Prostate gland (tissue), 2 donors: Measurements from ENCODE around the gene KRTAP29-1. TPM values are rescaled to one million over a fixed set of nuclear protein-coding genes. Genes with fewer than 3 reads are reported as not detected.

ENCODE experiments used
- DNase-seq: peaks from one replicate; pipeline ENCODE4 v3.0.0-alpha.2; 2019; ENCODE audit warnings: low spot score
- H3K27ac ChIP-seq, 2 donors: fragments of 200-600 bp; sonication (generic); 2 replicates each; pipeline ENCODE4 v1.5.1; 2017 to 2019
- H3K27me3 ChIP-seq: fragments of 200-600 bp; sonication (generic); replicated peaks from 2 replicates; pipeline ENCODE4 v1.5.1; 2019; ENCODE audit not compliant: insufficient read depth
- H3K36me3 ChIP-seq, 2 donors: fragments of 200-600 bp; sonication (generic); 1 replicate in 1 of 2; 2 replicates in 1 of 2; pipeline versions ENCODE4 v1.5.1 to v1.8.1; 2017 to 2019
- H3K4me1 ChIP-seq: fragments of 200-600 bp; sonication (generic); replicated peaks from 2 replicates; pipeline ENCODE4 v1.5.1; 2019
- H3K4me3 ChIP-seq, 2 donors: fragments of 200-600 bp; sonication (generic); 2 replicates each; pipeline ENCODE4 v1.5.1; 2017 to 2019
- H3K9me3 ChIP-seq: fragments of 200-600 bp; sonication (generic); 2 replicates; pipeline ENCODE4 v1.5.1; 2017
- POLR2A ChIP-seq: fragments of 450-650 bp; IDR thresholded peaks from one replicate; pipeline ENCODE4 v1.6.1; 2016; ENCODE audit warnings: antibody characterized with exemption, mild to moderate bottlenecking
- POLR2AphosphoS5 ChIP-seq: sonication (generic); formaldehyde crosslinking; IDR thresholded peaks from one replicate; pipeline ENCODE4 v1.6.1; 2017; ENCODE audit warnings: antibody characterized with exemption
- WGBS: methylation state at CpG from one replicate; pipeline ENCODE4 v1.1.5; 2018; 5-methylcytosine and 5-hydroxymethylcytosine counted together
- intact Hi-C: fragments of 100-400 bp; cut with DNase I; formaldehyde crosslinking; loops from one replicate; pipeline ENCODE4 v1.14.2; 2022
- total RNA-seq, 2 donors: library from RNA; depleted of rRNA; stranded (reverse); fragments of >200 nt; gene quantifications; one replicate each; pipeline ENCODE4 v1.1.0, GENCODE V29; 2016
- TF ChIP-seq, protein P1 (sequence below), 4 experiments: fragments of 200-600 bp in 2 of 4; fragments of 450-650 bp in 2 of 4; sonication (generic) in 2 of 4; IDR thresholded peaks; 1 replicate in 3 of 4; 2 replicates in 1 of 4; pipeline ENCODE4 v1.5.1; 2016 to 2019; ENCODE audit warnings: antibody characterized with exemption in 4 of 4, mild to moderate bottlenecking in 2 of 4, moderate library complexity in 2 of 4

Gene KRTAP29-1
- total RNA-seq, 2 donors from 2014 or later: not detected

DNA sequence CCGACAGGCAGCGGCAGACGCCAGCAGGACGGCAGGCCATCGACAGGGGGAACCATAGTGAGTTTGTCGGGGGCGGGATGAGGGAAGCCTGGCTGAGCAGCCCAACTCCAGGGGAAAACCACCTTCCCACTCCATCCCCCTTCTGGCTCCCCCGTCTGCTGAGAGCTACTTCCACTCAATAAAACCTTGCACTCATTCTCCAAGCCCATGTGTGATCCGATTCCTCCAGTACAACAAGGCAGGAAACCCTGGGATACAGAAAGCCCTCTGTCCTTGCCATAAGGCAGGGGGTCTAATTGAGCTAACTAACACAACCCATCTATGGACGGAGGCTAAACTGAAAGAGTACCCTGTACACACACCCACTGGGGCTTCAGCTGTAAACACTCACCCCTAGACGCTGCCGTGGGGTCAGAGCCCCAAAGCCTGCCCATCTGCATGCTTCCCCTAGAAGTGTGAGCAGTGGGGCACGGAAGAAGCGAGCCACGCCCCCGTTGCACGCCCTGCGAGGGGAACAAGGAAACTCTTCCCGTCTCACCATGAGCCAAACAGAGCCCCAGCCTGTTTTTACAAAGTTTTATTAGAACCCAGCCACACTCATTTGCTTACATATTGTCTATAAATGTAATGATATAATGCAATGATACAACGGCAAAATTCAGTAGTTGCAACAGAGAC is 4.1 kb downstream of the KRTAP29-1 start:
- intact Hi-C loops: no loop called here
- Histone ChIP-seq H3K9me3 (no peaks in the 10 kb centered on the region), H3K36me3 (no peaks in the 10 kb centered on the region), H3K4me3 (no peak overlapping the region), H3K4me1 (no peaks in the 10 kb centered on the region), H3K27me3 (no peaks in the 10 kb centered on the region), H3K27ac (no peak overlapping the region)
- 80% methylated on average over 20 of the region's 20 CpGs for WGBS
- no peak for DNase-seq
- TF ChIP-seq, protein P1, sequence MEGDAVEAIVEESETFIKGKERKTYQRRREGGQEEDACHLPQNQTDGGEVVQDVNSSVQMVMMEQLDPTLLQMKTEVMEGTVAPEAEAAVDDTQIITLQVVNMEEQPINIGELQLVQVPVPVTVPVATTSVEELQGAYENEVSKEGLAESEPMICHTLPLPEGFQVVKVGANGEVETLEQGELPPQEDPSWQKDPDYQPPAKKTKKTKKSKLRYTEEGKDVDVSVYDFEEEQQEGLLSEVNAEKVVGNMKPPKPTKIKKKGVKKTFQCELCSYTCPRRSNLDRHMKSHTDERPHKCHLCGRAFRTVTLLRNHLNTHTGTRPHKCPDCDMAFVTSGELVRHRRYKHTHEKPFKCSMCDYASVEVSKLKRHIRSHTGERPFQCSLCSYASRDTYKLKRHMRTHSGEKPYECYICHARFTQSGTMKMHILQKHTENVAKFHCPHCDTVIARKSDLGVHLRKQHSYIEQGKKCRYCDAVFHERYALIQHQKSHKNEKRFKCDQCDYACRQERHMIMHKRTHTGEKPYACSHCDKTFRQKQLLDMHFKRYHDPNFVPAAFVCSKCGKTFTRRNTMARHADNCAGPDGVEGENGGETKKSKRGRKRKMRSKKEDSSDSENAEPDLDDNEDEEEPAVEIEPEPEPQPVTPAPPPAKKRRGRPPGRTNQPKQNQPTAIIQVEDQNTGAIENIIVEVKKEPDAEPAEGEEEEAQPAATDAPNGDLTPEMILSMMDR (IDR thresholded peaks at IDR 0.05): no peak
- no peak for TF ChIP-seq POLR2A
- TF ChIP-seq POLR2AphosphoS5: no peak

DNA sequence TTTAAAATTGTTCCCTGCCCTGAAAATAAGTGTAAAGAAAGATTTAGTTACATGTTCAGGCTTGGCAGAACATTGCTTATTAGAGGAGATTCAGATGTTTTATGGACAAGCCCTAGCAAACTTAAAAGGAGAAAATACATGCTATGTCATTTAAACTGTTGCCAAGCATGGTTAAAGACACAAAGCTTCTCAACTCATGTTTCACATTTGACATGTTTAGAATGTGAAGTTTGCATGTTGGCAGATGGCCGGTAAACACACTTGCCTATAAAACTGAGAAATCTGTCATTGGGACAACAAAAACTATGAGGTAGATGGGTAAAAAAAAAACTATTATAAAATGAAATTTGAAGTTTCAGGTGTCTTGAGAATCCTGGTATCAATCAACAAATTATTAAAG is 5.8 kb downstream of the KRTAP29-1 start:
- no peak for DNase-seq
- intact Hi-C loops: no loop called here
- H3K27me3 ChIP-seq: peaks cover 2% of the 10 kb centered on the region
- WGBS: 8% methylated on average over 1 of the region's 1 CpG
- TF ChIP-seq POLR2AphosphoS5: no peak
- TF ChIP-seq, protein P1 (IDR thresholded peaks at IDR 0.05): no peak
- no peak for TF ChIP-seq POLR2A
- no peak overlapping the region for H3K27ac ChIP-seq
- no peak overlapping the region for H3K4me3 ChIP-seq
- no peaks in the 10 kb centered on the region for H3K9me3 ChIP-seq
- no peaks in the 10 kb centered on the region for H3K36me3 ChIP-seq
- no peaks in the 10 kb centered on the region for H3K4me1 ChIP-seq

DNA sequence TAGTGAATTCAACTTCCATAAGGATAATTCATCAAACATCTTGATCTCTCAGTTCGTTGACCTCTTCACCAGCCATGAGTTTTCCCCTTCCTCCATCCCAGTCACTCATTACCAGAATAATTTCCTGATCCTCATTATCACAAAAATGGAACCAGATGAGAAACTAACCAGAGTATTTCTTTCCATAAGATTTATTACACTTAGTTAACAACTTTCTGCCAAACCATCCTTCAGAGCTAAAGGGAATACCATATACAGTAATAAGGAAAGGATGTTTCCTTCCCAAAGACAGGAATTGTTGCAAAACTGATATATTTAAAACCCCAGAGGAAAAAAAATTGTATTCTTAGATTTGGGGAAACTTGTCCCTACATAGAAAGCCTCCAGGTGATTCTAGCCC is 8.6 kb downstream of the KRTAP29-1 start:
- intact Hi-C loops: no loop called here
- peaks cover 2% of the 10 kb centered on the region for H3K27me3 ChIP-seq
- WGBS: 88% methylated on average over 1 of the region's 1 CpG

DNA sequence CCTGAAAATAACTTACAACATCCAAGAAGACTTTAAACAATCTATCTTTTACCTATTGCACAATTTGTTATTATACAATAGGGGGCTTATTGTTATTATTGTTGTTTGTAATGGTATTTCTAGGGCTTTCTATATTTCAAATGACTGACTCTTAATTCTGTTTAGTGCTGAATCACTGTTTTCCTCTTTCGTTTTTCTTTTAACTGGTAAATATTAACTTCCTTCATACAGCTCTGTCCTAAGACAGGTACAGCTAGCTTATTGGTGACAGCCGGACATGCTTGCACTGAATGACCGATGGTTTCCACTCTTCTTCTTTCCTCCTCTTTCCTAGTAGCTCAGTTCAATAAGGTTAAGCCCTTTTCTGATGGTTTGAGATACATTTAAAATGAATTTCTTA is 15.6 kb downstream of the KRTAP29-1 start:
- 83% methylated on average over 3 of the region's 3 CpGs for WGBS
- no peaks in the 10 kb centered on the region for H3K4me1 ChIP-seq

More for the DNA sequence above, 8.6 kb downstream of the KRTAP29-1 start:
- DNase-seq: no peak
- Histone ChIP-seq H3K36me3 (no peaks in the 10 kb centered on the region), H3K4me3 (no peak overlapping the region), H3K27ac (no peak overlapping the region), H3K9me3 (no peaks in the 10 kb centered on the region), H3K4me1 (no peaks in the 10 kb centered on the region)
- TF ChIP-seq, protein P1 (IDR thresholded peaks at IDR 0.05): no peak
- TF ChIP-seq POLR2AphosphoS5 (no peak), POLR2A (no peak)

More for the DNA sequence above, 15.6 kb downstream of the KRTAP29-1 start:
- Histone ChIP-seq H3K9me3 (no peaks in the 10 kb centered on the region), H3K27ac (no peak overlapping the region), H3K4me3 (no peak overlapping the region), H3K36me3 (no peaks in the 10 kb centered on the region), H3K27me3 (no peaks in the 10 kb centered on the region)
- DNase-seq: no peak
- intact Hi-C loops: no loop called here
- TF ChIP-seq POLR2AphosphoS5 (no peak), POLR2A (no peak)
- TF ChIP-seq, protein P1 (IDR thresholded peaks at IDR 0.05): no peak
